ENCODE measurements around the gene RGS4. TPM values are rescaled to one million over a fixed set of nuclear protein-coding genes. Genes with fewer than 3 reads are reported as not detected.

The RGS4 gene
- total RNA-seq, 1 donor from 2014 or later: 20.8 TPM

DNA sequence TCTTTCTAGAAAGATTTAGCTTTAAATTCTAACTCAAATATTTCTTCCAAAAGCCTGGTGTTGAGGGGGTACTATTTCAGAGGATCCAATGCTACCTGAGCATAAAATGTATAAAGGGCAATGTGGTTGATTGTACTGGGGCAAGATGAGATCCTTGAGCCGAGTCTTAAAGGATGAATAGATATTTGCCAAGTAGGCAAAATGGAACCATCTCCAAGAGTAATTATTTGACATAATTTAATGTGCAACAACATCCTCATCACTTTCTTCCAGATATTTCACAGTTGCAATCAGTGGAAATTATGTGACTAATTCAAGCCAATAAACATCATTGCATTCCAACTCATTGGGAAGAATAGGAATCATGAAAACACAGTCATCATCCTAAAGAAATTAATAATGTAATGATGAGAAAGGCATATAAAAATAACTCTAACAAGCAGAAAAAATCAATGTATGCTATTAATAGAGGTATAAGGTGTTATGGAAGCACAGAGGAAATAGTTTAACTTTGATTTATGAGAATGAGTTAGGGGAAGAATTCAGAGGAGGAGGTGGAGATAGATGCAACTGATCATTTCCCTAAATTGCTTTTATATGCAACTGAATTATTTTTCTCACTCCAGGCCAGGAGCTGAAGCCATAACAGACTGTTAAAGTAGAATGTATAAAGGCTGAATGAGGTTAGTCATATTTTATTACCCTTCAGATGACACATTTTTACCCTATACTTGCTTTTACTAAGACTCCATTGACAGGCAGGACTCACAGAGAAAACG, 30.0 kb upstream of the RGS4 start:
- no peak for DNase-seq (ENCODE audit: low read depth)
- Histone ChIP-seq H3K27me3 (ENCODE audit: control insufficient read depth, insufficient read depth, low read length) (no peaks in the 10 kb centered on the region), H3K36me3 (ENCODE audit: control insufficient read depth, insufficient read depth, low read length) (no peaks in the 10 kb centered on the region), H3K4me3 (ENCODE audit: low read depth, low read length) (no peak overlapping the region)
- no peak for TF ChIP-seq CTCF (IDR thresholded peaks at IDR 0.05; ENCODE audit: insufficient read depth, low read length, poor library complexity, severe bottlenecking)

GRCh38 chr1:163039707-163040093, 29.5 kb upstream of the RGS4 start:
- H3K36me3 ChIP-seq (ENCODE audit: control insufficient read depth, insufficient read depth, low read length): no peaks in the 10 kb centered on the region
- no peak overlapping the region for H3K4me3 ChIP-seq (ENCODE audit: low read depth, low read length)
- TF ChIP-seq CTCF (IDR thresholded peaks at IDR 0.05; ENCODE audit: insufficient read depth, low read length, poor library complexity, severe bottlenecking): no peak
- no peaks in the 10 kb centered on the region for H3K27me3 ChIP-seq (ENCODE audit: control insufficient read depth, insufficient read depth, low read length)
- DNase-seq (ENCODE audit: low read depth): no peak

GRCh38 chr1:163046071-163046470, 23.1 kb upstream of the RGS4 start:
- Histone ChIP-seq H3K36me3 (ENCODE audit: control insufficient read depth, insufficient read depth, low read length) (no peaks in the 10 kb centered on the region), H3K4me3 (ENCODE audit: low read depth, low read length) (no peak overlapping the region), H3K27me3 (ENCODE audit: control insufficient read depth, insufficient read depth, low read length) (no peaks in the 10 kb centered on the region)
- no peak for DNase-seq (ENCODE audit: low read depth)
- no peak for TF ChIP-seq CTCF (IDR thresholded peaks at IDR 0.05; ENCODE audit: insufficient read depth, low read length, poor library complexity, severe bottlenecking)

DNA sequence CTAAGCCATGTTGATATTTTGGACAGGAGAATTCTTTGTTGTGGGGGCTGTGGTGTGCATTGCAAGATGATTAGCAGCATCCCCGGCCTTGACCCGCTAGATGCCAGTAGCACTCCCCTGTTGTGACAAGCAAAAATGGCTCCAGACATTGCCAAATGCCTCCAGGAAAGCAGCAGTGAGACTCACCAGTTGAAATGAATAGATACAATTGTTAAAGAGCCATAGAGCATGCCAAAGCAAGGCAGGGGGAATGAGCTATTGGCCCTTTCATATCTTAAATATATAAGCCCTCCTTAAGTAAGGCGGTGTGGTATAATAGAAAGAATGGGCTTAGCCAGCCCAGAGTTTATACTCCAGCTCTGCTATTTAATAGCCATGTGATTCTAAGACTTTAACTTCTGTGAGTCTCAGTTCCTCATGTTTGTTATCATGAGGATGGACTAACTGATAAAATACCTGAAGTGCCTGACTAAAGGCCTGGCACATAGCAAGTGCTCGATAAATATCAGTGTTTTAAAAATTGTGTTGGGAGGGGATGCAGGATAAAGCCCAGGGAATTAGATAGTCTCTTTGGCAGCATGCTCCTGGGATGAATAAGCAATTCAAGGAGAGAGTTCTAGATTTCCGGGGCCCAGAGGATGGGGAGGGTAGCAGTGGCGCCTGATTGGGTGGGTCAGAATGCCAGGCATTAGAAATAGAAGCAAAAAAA, 21.1 kb upstream of the RGS4 start:
- no peak for DNase-seq (ENCODE audit: low read depth)
- no peak overlapping the region for H3K4me3 ChIP-seq (ENCODE audit: low read depth, low read length)
- no peak for TF ChIP-seq CTCF (IDR thresholded peaks at IDR 0.05; ENCODE audit: insufficient read depth, low read length, poor library complexity, severe bottlenecking)
- H3K36me3 ChIP-seq (ENCODE audit: control insufficient read depth, insufficient read depth, low read length): no peaks in the 10 kb centered on the region
- no peaks in the 10 kb centered on the region for H3K27me3 ChIP-seq (ENCODE audit: control insufficient read depth, insufficient read depth, low read length)

DNA sequence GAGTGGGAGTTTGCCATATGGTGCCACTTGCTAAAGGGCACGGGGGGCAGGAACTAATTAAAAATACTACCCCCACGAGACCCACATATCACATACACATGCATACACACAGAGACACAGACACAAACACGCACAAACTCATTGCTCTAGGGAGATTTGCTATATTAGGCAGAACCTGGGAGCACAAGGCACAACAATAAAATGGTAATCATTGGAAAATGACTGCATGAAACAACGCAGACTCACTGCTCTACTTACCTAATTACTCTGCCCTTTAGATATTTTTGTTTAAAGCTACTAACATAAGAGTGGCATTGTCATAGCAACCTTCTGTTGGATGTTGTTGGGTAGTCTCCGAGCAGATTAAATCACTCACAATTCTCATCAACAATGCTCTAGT, 20.3 kb upstream of the RGS4 start:
- no peak overlapping the region for H3K4me3 ChIP-seq (ENCODE audit: low read depth, low read length)
- H3K27me3 ChIP-seq (ENCODE audit: control insufficient read depth, insufficient read depth, low read length): no peaks in the 10 kb centered on the region
- TF ChIP-seq CTCF (IDR thresholded peaks at IDR 0.05; ENCODE audit: insufficient read depth, low read length, poor library complexity, severe bottlenecking): no peak
- no peaks in the 10 kb centered on the region for H3K36me3 ChIP-seq (ENCODE audit: control insufficient read depth, insufficient read depth, low read length)
- no peak for DNase-seq (ENCODE audit: low read depth)
